Heart right ventricle (tissue), 16 donors: ENCODE measurements around the gene PKM. TPM values are rescaled to one million over a fixed set of nuclear protein-coding genes. Genes with fewer than 3 reads are reported as not detected.

ENCODE experiments used
- ATAC-seq, 8 donors: fragments of 200-7000 bp; cut with Tn5 transposase; one replicate each; pipeline ENCODE4 v1.9.1; 2020; ENCODE audit warnings: mild to moderate bottlenecking in 8 of 8, moderate library complexity in 8 of 8, moderate number of reproducible peaks in 1 of 8
- DNase-seq, 2 donors: peaks; one replicate each; pipeline ENCODE4 v3.0.0-alpha.2; 2020
- H3K27ac ChIP-seq, 10 donors: fragments of 200-600 bp; sonication (generic) in 2 of 10; one replicate each; pipeline versions ENCODE4 v1.5.0 to v1.8.0; 2020 to 2022; ENCODE audit warnings: mild to moderate bottlenecking in 3 of 10
- H3K27me3 ChIP-seq, 7 donors: fragments of 200-600 bp; one replicate each; pipeline ENCODE4 v1.8.0; 2021 to 2022; ENCODE audit warnings: mild to moderate bottlenecking in 2 of 7
- H3K36me3 ChIP-seq, 9 donors: fragments of 200-600 bp; sonication (generic) in 1 of 9; one replicate each; pipeline versions ENCODE4 v1.5.0 to v1.8.0; 2020 to 2022; ENCODE audit warnings: mild to moderate bottlenecking in 2 of 9
- H3K4me1 ChIP-seq, 9 donors: fragments of 200-600 bp; sonication (generic) in 1 of 9; one replicate each; pipeline versions ENCODE4 v1.5.0 to v1.8.0; 2020 to 2022; ENCODE audit warnings: mild to moderate bottlenecking in 4 of 9
- H3K4me3 ChIP-seq, 10 donors: fragments of 200-600 bp; sonication (generic) in 2 of 10; one replicate each; pipeline versions ENCODE4 v1.5.0 to v1.8.0; 2020 to 2022; ENCODE audit warnings: mild to moderate bottlenecking in 7 of 10, moderate library complexity in 2 of 10
- H3K9me3 ChIP-seq, 11 donors: fragments of 200-600 bp in 10 of 11; sonication (generic) in 2 of 11; one replicate each; pipeline versions ENCODE4 v1.5.0 to v1.8.0; 2013 to 2022; ENCODE audit warnings: mild to moderate bottlenecking in 2 of 11, control low read depth in 1 of 11, moderate library complexity in 1 of 11
- CTCF ChIP-seq, 9 donors: fragments of 200-600 bp; sonication (generic) in 2 of 9; IDR thresholded peaks; one replicate each; pipeline versions ENCODE4 v1.5.0 to v1.8.0; 2021 to 2022; ENCODE audit warnings: antibody characterized with exemption in 9 of 9, mild to moderate bottlenecking in 5 of 9, moderate library complexity in 1 of 9
- WGBS, 2 donors: extraction: QIAGEN DNeasy Blood & Tissue Kit; methylation state at CpG; one replicate each; pipeline ENCODE4 v1.1.7; 2013; ENCODE audit warnings: inconsistent platforms in 1 of 2; 5-methylcytosine and 5-hydroxymethylcytosine counted together
- intact Hi-C, 10 donors: fragments of 100-400 bp; cut with DNase I; formaldehyde crosslinking; loops; one replicate each; pipeline versions ENCODE4 v1.11.1 to v1.14.2; 2022
- polyA plus RNA-seq, 2 donors: library from polyadenylated mRNA; stranded (reverse); fragments of 200-250 nt; gene quantifications; one replicate each; pipeline ENCODE4 v1.2.3, GENCODE V29; 2013
- total RNA-seq, 10 donors: library from RNA; stranded (reverse); fragmentation: NEBNext Ultra II Directional in 3 of 10; extraction: Animal tissue kit (Norgen Biotek cat#: 25700) in 3 of 10; gene quantifications; one replicate each; pipeline versions ENCODE4 v1.2.1 to v1.2.4, GENCODE V29; 2021 to 2023
- donor health status: Arrhythmogenic right ventricular cardiomyopathy.
- donor health status: ischemic (EF 13 %, LVEDD 7.1; RV severe dilation, severe dysfunction).
- donor health status: healthy with polysubstance abuse.
- donor health status: DM: no; HTN: yes; CAD: no.
- donor health status: DM: no; HTN: no; CAD: no.
- donor health status: ischemic (EF 25% LVEDD 6.9; RV normal size, moderate dysfunction).
- donor health status: ischemic (EF 25% LVEDD 5.7; RV mildly dilated, moderate dysfunction).
- donor health status: healthy.
- donor health status: DM: yes; HTN: yes; CAD: no.
- donor health status: Ischemic cardiomyopathy.
- donor health status: ischemic (EF 35%, LVEDD 5.7; RV mildly dilated, moderate dysfunction).
- donor health status: nonischemic (EF 11% LVEDD 7.7; RV severe dilation, severe dysfunction).
- donor health status: DM: yes; HTN: yes; CAD: no.
- donor health status: PGD.
- donor health status: ischemic (EF 29% LVEDD 5.4; RV normal size, mild dysfunction).
- donor health status: nonischemic (EF 23%, LVEDD 6.1; RV moderate dilation, normal function).

The PKM gene
- total and polyA plus RNA-seq, 12 donors = 549 to 1,508 (median 1,040) TPM

DNA sequence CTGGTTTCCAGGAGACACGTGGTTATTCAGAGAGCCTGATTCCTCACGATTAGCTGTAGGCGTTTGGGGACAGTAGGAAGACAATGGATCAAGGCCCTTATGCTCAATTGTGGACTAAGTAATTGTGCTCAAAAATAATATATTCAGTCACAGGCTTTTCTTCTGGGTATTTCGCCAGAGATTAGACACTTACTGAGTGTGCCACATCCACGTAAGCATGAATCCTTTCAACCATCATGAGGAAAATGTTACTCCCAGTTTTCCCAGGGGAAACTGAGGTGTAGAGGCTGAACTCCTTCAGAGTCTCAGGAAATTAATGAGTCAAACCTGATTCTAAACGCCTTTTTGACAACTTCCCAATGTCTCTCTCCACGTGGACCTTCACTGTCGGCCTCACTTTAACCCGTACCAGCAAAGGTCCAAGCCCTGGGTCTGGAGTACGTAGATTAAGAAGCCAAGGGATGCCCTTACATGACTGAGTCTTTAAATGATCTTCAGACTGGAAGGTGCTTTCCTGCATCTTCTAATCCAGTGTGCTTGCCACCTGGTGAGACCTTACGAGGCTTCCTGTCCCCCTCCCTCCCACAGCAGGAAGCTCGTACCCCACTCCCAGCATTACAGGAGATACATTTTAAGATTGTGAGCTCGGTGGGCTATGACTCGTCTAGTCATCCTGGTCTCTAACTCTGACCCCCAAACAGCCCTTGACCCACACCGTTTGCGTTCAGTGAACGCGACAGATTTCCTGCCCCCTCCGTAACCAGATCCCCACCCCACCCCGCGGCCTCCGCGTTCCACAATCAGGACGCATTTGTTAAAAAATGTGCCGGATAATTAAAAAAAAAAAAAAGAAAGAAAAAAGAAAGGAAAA, 1.7 kb downstream of the PKM start:
- Histone ChIP-seq H3K4me3 (peak overlapping the region; percentile 48 to 99 (median 86)), H3K36me3 (peaks cover 0 to 19% (median 0%) of the 10 kb centered on the region in 9 donors), H3K4me1 (peaks cover 20 to 70% (median 55%) of the 10 kb centered on the region in 9 donors), H3K27me3 (no peaks in the 10 kb centered on the region), H3K27ac (peak overlapping the region; percentile 92 to 100 (median 98)), H3K9me3 (no peaks in the 10 kb centered on the region)
- ATAC-seq (no peak), DNase-seq (no peak)
- WGBS, 2 donors = 5% methylated on average over 24 to 25 of the region's 25 CpGs
- no peak for TF ChIP-seq CTCF (IDR thresholded peaks at IDR 0.05)
- intact Hi-C loops = no loop called here

GRCh38 chr15:72227720-72228119, 3.3 kb downstream of the PKM start:
- H3K4me1 ChIP-seq = peaks cover 20 to 77% (median 58%) of the 10 kb centered on the region in 9 donors
- H3K9me3 ChIP-seq = no peaks in the 10 kb centered on the region
- peak overlapping the region in 9 of 10 donors; percentile 92 to 100 (median 99) for H3K27ac ChIP-seq
- H3K36me3 ChIP-seq = peaks cover 0 to 34% (median 0%) of the 10 kb centered on the region in 9 donors
- ATAC-seq = no peak
- no peak for DNase-seq
- WGBS, 2 donors = 52 to 60% methylated on average over 4 of the region's 4 CpGs
- peak overlapping the region in 5 of 10 donors; percentile 86 to 99 (median 98) for H3K4me3 ChIP-seq
- no peaks in the 10 kb centered on the region for H3K27me3 ChIP-seq
- intact Hi-C loops = loop anchor here in 1 of 10 donors (2.0 kb wide), 1 partner anchor 25 kb away; no protein-coding TSS in a partner anchor
- TF ChIP-seq CTCF (IDR thresholded peaks at IDR 0.05) = no peak

DNA sequence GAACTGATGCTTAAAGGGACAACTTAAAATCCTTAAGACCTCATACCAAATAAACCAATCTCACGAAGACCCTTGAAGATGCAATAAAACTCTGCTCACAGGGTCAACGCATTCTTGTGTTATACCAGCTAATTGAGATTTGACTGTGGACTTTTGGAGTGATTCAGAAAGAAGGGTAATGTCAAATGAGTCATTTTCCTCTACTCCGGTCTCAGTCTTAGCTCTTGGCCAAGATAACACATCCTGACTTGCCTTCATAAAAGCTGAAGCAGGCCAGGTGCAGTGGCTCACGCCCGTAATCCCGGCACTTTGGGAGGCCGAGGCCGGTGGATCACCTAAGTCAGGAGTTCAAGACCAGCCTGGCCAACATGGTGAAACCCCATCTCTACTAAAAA, 3.8 kb downstream of the PKM start:
- no peak for TF ChIP-seq CTCF (IDR thresholded peaks at IDR 0.05)
- Histone ChIP-seq H3K9me3 (no peaks in the 10 kb centered on the region), H3K36me3 (peaks cover 0 to 39% (median 0%) of the 10 kb centered on the region in 9 donors), H3K27ac (peak overlapping the region in 9 of 10 donors; percentile 35 to 99 (median 95)), H3K4me1 (peaks cover 17 to 77% (median 59%) of the 10 kb centered on the region in 9 donors), H3K27me3 (no peaks in the 10 kb centered on the region), H3K4me3 (peak overlapping the region in 1 of 10 donors; percentile 98)
- 45 to 47% methylated on average over 8 of the region's 8 CpGs for WGBS, 2 donors
- intact Hi-C loops = loop anchor here in 1 of 10 donors (2.0 kb wide), 1 partner anchor 24 kb away; no protein-coding TSS in a partner anchor
- DNase-seq = no peak
- no peak for ATAC-seq

GRCh38 chr15:72223278-72223677, 7.7 kb downstream of the PKM start:
- no peak for ATAC-seq
- intact Hi-C loops = loop anchor here in 1 of 10 donors (2.0 kb wide), 1 partner anchor 20 kb away; no protein-coding TSS in a partner anchor
- Histone ChIP-seq H3K4me1 (peaks cover 22 to 93% (median 71%) of the 10 kb centered on the region in 9 donors), H3K27ac (peak overlapping the region in 1 of 10 donors; percentile 8), H3K27me3 (no peaks in the 10 kb centered on the region), H3K9me3 (no peaks in the 10 kb centered on the region), H3K4me3 (no peak overlapping the region), H3K36me3 (peaks cover 0 to 78% (median 6%) of the 10 kb centered on the region in 9 donors)
- no peak for TF ChIP-seq CTCF (IDR thresholded peaks at IDR 0.05)
- 86 to 87% methylated on average over 10 of the region's 10 CpGs for WGBS, 2 donors
- DNase-seq = no peak
